Lower lobe of right lung (tissue), 2 donors: ENCODE results near the gene CTNND2. TPM values are rescaled to one million over a fixed set of nuclear protein-coding genes. Genes with fewer than 3 reads are reported as not detected.

ENCODE experiments used
- ATAC-seq, 2 donors: fragments of 200-7000 bp; cut with Tn5 transposase; one replicate each; pipeline ENCODE4 v1.9.1; 2020 to 2022; ENCODE audit warnings: mild to moderate bottlenecking in 2 of 2, moderate library complexity in 2 of 2
- DNase-seq: peaks from one replicate; pipeline ENCODE4 v3.0.0-alpha.2; 2020
- H3K27ac ChIP-seq: fragments of 200-600 bp; one replicate; pipeline ENCODE4 v1.8.0; 2022
- H3K27me3 ChIP-seq: fragments of 200-600 bp; one replicate; pipeline ENCODE4 v1.8.0; 2022; ENCODE audit warnings: low read depth
- H3K36me3 ChIP-seq: fragments of 200-600 bp; one replicate; pipeline ENCODE4 v1.8.0; 2022; ENCODE audit warnings: mild to moderate bottlenecking
- H3K4me1 ChIP-seq: fragments of 200-600 bp; one replicate; pipeline ENCODE4 v1.8.0; 2022
- H3K4me3 ChIP-seq: fragments of 200-600 bp; one replicate; pipeline ENCODE4 v1.8.0; 2022; ENCODE audit warnings: mild to moderate bottlenecking
- H3K9me3 ChIP-seq: fragments of 200-600 bp; one replicate; pipeline ENCODE4 v1.8.0; 2022
- CTCF ChIP-seq: fragments of 200-600 bp; IDR thresholded peaks from one replicate; pipeline ENCODE4 v1.8.0; 2022; ENCODE audit warnings: antibody characterized with exemption, mild to moderate bottlenecking
- intact Hi-C: fragments of 100-400 bp; cut with DNase I; formaldehyde crosslinking; loops from one replicate; pipeline ENCODE4 v1.11.0; 2022
- total RNA-seq: library from RNA; stranded (reverse); fragmentation: NEBNext Ultra II Directional; extraction: Animal tissue kit (Norgen Biotek cat#: 25700); gene quantifications from one replicate; pipeline ENCODE4 v1.2.1, GENCODE V29; 2021
- donor health status: DM: no; HTN: yes; CAD: no; lungs with severe emphysema.

The CTNND2 gene
- total RNA-seq, 1 donor from 2014 or later = 6.0 TPM

- intact Hi-C loops = no loop called here
- DNase-seq (no peak), ATAC-seq (no peak)
- Histone ChIP-seq H3K4me1 (no peaks in the 10 kb centered on the region), H3K4me3 (no peak overlapping the region), H3K9me3 (no peaks in the 10 kb centered on the region), H3K36me3 (no peaks in the 10 kb centered on the region), H3K27ac (no peak overlapping the region), H3K27me3 (no peaks in the 10 kb centered on the region)
- TF ChIP-seq CTCF = no peak
These were observed 330.9 kb downstream of the CTNND2 start for GRCh38 chr5:11573140-11573992.

GRCh38 chr5:11564706-11565105 is 339.5 kb downstream of the CTNND2 start:
- DNase-seq (no peak), ATAC-seq (no peak)
- H3K4me1 ChIP-seq = no peaks in the 10 kb centered on the region
- intact Hi-C loops = no loop called here
- no peak overlapping the region for H3K4me3 ChIP-seq
- no peak for TF ChIP-seq CTCF
- no peaks in the 10 kb centered on the region for H3K9me3 ChIP-seq
- no peak overlapping the region for H3K27ac ChIP-seq
- no peaks in the 10 kb centered on the region for H3K27me3 ChIP-seq
- H3K36me3 ChIP-seq = no peaks in the 10 kb centered on the region

- no peaks in the 10 kb centered on the region for H3K4me1 ChIP-seq
- no peak for DNase-seq
- no peaks in the 10 kb centered on the region for H3K9me3 ChIP-seq
- H3K27ac ChIP-seq = no peak overlapping the region
- no peak for TF ChIP-seq CTCF
- H3K4me3 ChIP-seq = no peak overlapping the region
- H3K27me3 ChIP-seq = no peaks in the 10 kb centered on the region
- H3K36me3 ChIP-seq = no peaks in the 10 kb centered on the region
- no peak for ATAC-seq
- intact Hi-C loops = no loop called here
These were observed 340.4 kb downstream of the CTNND2 start for GRCh38 chr5:11563822-11564221.

GRCh38 chr5:11560915-11561697 is 343.1 kb downstream of the CTNND2 start:
- TF ChIP-seq CTCF = no peak
- no peak for ATAC-seq
- H3K4me1 ChIP-seq = no peaks in the 10 kb centered on the region
- no peaks in the 10 kb centered on the region for H3K36me3 ChIP-seq
- intact Hi-C loops = no loop called here
- H3K9me3 ChIP-seq = no peaks in the 10 kb centered on the region
- no peak overlapping the region for H3K4me3 ChIP-seq
- no peak overlapping the region for H3K27ac ChIP-seq
- no peak for DNase-seq
- no peaks in the 10 kb centered on the region for H3K27me3 ChIP-seq

GRCh38 chr5:11557063-11557462 is 347.2 kb downstream of the CTNND2 start:
- Histone ChIP-seq H3K4me1 (no peaks in the 10 kb centered on the region), H3K4me3 (no peak overlapping the region), H3K27ac (no peak overlapping the region), H3K9me3 (no peaks in the 10 kb centered on the region), H3K27me3 (no peaks in the 10 kb centered on the region), H3K36me3 (no peaks in the 10 kb centered on the region)
- DNase-seq (no peak), ATAC-seq (no peak)
- intact Hi-C loops = no loop called here
- no peak for TF ChIP-seq CTCF
